Thyroid gland (tissue), 4 donors: Measurements from ENCODE around the gene NDUFV1. TPM values are rescaled to one million over a fixed set of nuclear protein-coding genes. Genes with fewer than 3 reads are reported as not detected.
"Not testable (repeated sequence)": the region's sequence is repeated elsewhere in the genome, so short reads cannot be mapped to it uniquely, and the experiment has no call there.

Source experiments
- DNase-seq, 2 donors: peaks; one replicate each; pipeline ENCODE4 v3.0.0-alpha.2; 2019
- H3K27ac ChIP-seq, 3 donors: fragments of 200-600 bp; sonication (generic); 1 replicate in 2 of 3; 2 replicates in 1 of 3; pipeline ENCODE4 v1.5.1; 2016 to 2019; ENCODE audit warnings: mild to moderate bottlenecking in 1 of 3, moderate library complexity in 1 of 3
- H3K27me3 ChIP-seq: fragments of 200-600 bp; sonication (generic); one replicate; pipeline ENCODE4 v1.5.1; 2019
- H3K36me3 ChIP-seq, 2 donors: fragments of 200-600 bp; sonication (generic); one replicate each; pipeline ENCODE4 v1.5.1; 2016 to 2019
- H3K4me1 ChIP-seq, 2 donors: fragments of 200-600 bp; sonication (generic); one replicate each; pipeline ENCODE4 v1.5.1; 2017 to 2019
- H3K4me3 ChIP-seq, 3 donors: fragments of 200-600 bp; sonication (generic); replicated peaks in 1 of 3; 1 replicate in 2 of 3; 2 replicates in 1 of 3; pipeline ENCODE4 v1.5.1; 2016; ENCODE audit warnings: mild to moderate bottlenecking in 1 of 3
- H3K9me3 ChIP-seq: fragments of 200-600 bp; sonication (generic); one replicate; pipeline ENCODE4 v1.5.1; 2017
- POLR2A ChIP-seq, 2 donors: fragments of 450-650 bp; IDR thresholded peaks; one replicate each; pipeline ENCODE4 v1.6.1; 2017; ENCODE audit warnings: antibody characterized with exemption in 2 of 2, mild to moderate bottlenecking in 2 of 2, moderate library complexity in 1 of 2
- WGBS, 2 donors: methylation state at CpG; one replicate each; pipeline ENCODE4 v1.1.5; 2017; 5-methylcytosine and 5-hydroxymethylcytosine counted together
- intact Hi-C: fragments of 100-400 bp; cut with DNase I; formaldehyde crosslinking; loops from one replicate; pipeline ENCODE4 v1.15.1; 2023
- total RNA-seq, 4 donors: library from RNA; depleted of rRNA; stranded (reverse); fragments of >200 nt; gene quantifications; one replicate each; pipeline ENCODE4 v1.2.3, GENCODE V29; 2016
- TF ChIP-seq, protein P1 (sequence below), 6 experiments: fragments of 200-600 bp in 3 of 6; fragments of 450-650 bp in 3 of 6; sonication (generic) in 3 of 6; IDR thresholded peaks; one replicate each; pipeline ENCODE4 v1.5.1; 2016 to 2019; ENCODE audit warnings: antibody characterized with exemption in 6 of 6, mild to moderate bottlenecking in 2 of 6, inconsistent platforms in 1 of 6, moderate library complexity in 1 of 6

Gene NDUFV1
- total RNA-seq, 4 donors from 2014 or later, result 323 to 401 (median 356) TPM

DNA sequence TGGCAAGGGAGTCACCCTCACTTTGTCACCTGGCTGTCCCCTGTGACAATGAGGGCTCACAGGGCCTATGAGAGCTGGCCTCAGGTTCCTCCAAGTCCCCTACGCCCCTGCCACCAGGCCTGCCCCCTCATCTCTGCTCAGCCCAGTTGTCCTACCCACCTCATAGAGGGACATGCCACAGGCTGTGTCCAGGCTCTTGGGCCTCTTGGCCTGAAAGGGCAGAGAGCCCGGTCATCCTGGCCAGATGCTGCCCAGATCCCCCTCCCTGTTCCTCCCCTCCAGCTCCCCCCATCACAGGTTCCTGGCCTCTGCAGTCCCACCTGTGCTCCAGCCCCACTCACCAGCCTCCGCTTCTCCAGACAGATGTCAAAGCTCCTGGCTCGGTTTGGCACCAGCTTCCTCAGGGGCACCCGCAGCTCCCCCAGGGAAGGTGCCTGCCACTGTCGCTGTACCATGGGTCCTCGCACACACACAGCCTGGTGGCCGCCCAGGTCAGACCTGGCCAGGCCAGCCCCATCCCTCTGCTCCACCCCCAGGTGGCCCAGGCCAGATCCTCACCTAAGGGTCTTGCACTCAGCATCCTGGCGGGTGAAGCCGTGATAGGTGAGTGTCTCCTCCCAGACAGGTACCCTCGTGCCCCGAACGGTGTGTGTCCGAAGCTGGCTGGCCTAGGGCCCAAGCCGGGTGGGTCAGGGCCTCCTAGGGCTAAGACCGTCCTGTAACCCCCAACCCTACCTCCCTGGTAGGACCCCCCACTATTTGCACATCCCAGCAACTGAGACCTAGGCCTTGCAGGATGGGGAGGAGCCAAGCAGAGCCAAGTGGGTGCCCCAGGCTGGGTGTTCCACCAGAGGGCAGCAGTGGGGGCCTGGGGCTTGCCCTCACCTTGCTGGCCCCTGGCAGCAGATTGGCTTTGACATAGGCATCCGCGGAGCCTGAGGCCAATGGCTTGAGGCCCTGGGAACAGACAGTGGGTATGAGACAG lies 8.3 kb downstream of the NDUFV1 start:
- H3K9me3 ChIP-seq, result no peaks in the 10 kb centered on the region
- H3K4me3 ChIP-seq, result no peak overlapping the region
- WGBS, 2 donors, result 78 to 88% methylated on average over 7 to 11 of the region's 18 CpGs
- peaks cover 20 to 39% of the 10 kb centered on the region in 2 donors for H3K4me1 ChIP-seq
- peak; percentile 35 to 61 for DNase-seq
- H3K27ac ChIP-seq, result peak overlapping the region; percentile 55 to 88 (median 79)
- intact Hi-C loops, result no loop called here
- TF ChIP-seq, protein P1, sequence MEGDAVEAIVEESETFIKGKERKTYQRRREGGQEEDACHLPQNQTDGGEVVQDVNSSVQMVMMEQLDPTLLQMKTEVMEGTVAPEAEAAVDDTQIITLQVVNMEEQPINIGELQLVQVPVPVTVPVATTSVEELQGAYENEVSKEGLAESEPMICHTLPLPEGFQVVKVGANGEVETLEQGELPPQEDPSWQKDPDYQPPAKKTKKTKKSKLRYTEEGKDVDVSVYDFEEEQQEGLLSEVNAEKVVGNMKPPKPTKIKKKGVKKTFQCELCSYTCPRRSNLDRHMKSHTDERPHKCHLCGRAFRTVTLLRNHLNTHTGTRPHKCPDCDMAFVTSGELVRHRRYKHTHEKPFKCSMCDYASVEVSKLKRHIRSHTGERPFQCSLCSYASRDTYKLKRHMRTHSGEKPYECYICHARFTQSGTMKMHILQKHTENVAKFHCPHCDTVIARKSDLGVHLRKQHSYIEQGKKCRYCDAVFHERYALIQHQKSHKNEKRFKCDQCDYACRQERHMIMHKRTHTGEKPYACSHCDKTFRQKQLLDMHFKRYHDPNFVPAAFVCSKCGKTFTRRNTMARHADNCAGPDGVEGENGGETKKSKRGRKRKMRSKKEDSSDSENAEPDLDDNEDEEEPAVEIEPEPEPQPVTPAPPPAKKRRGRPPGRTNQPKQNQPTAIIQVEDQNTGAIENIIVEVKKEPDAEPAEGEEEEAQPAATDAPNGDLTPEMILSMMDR (IDR thresholded peaks at IDR 0.05), result peak in 4 of 6 experiments; percentile 32 to 49 (median 39)
- no peak for TF ChIP-seq POLR2A (IDR thresholded peaks at IDR 0.05)
- peaks cover 21 to 24% of the 10 kb centered on the region in 2 donors for H3K36me3 ChIP-seq
- no peaks in the 10 kb centered on the region for H3K27me3 ChIP-seq

GRCh38 chr11:67615728-67616430 lies 9.1 kb downstream of the NDUFV1 start:
- Histone ChIP-seq H3K27me3 (no peaks in the 10 kb centered on the region), H3K9me3 (no peaks in the 10 kb centered on the region), H3K4me1 (peaks cover 20 to 39% of the 10 kb centered on the region in 2 donors), H3K36me3 (peaks cover 14 to 16% of the 10 kb centered on the region in 2 donors), H3K27ac (peak overlapping the region; percentile 47 to 68 (median 55)), H3K4me3 (no peak overlapping the region)
- 21 to 33% methylated on average over 17 to 31 of the region's 34 CpGs for WGBS, 2 donors
- intact Hi-C loops, result no loop called here
- TF ChIP-seq, protein P1 (IDR thresholded peaks at IDR 0.05), result no peak
- no peak for TF ChIP-seq POLR2A (IDR thresholded peaks at IDR 0.05)
- DNase-seq, result peak; percentile 20 to 24

- Histone ChIP-seq H3K4me1 (peaks cover 20 to 39% of the 10 kb centered on the region in 2 donors), H3K4me3 (no peak overlapping the region), H3K27ac (peak overlapping the region; percentile 49 to 79 (median 55)), H3K27me3 (no peaks in the 10 kb centered on the region), H3K9me3 (no peaks in the 10 kb centered on the region), H3K36me3 (peaks cover 8 to 11% of the 10 kb centered on the region in 2 donors)
- intact Hi-C loops, result no loop called here
- peak; percentile 97 to 98 for DNase-seq
- WGBS, 2 donors, result 20 to 24% methylated on average over 9 to 10 of the region's 11 CpGs
- TF ChIP-seq POLR2A (IDR thresholded peaks at IDR 0.05), result peak in 1 of 2 donors; percentile 62
- TF ChIP-seq, protein P1 (IDR thresholded peaks at IDR 0.05), result no peak
These were observed 9.9 kb downstream of the NDUFV1 start for GRCh38 chr11:67616431-67617242.

GRCh38 chr11:67617243-67617953 lies 10.7 kb downstream of the NDUFV1 start:
- TF ChIP-seq POLR2A (IDR thresholded peaks at IDR 0.05), result no peak
- TF ChIP-seq, protein P1 (IDR thresholded peaks at IDR 0.05), result no peak
- Histone ChIP-seq H3K36me3 (peaks cover under 1 to 3% of the 10 kb centered on the region in 2 donors), H3K9me3 (no peaks in the 10 kb centered on the region), H3K4me1 (peaks cover 20 to 39% of the 10 kb centered on the region in 2 donors), H3K27ac (peak overlapping the region in 2 of 3 donors; percentile 49 to 79), H3K4me3 (no peak overlapping the region), H3K27me3 (no peaks in the 10 kb centered on the region)
- intact Hi-C loops, result no loop called here
- WGBS, 2 donors, result 86 to 90% methylated on average over 7 of the region's 7 CpGs
- DNase-seq, result no peak

- H3K27me3 ChIP-seq, H3K9me3 ChIP-seq, H3K4me3 ChIP-seq, intact Hi-C loops, H3K27ac ChIP-seq, DNase-seq, H3K36me3 ChIP-seq: not testable (repeated sequence)
- H3K4me1 ChIP-seq, result peaks cover 20 to 32% of the 10 kb centered on the region in 2 donors
- WGBS, 2 donors, result 85 to 88% methylated on average over 6 to 18 of the region's 40 CpGs
These were observed 12.3 kb downstream of the NDUFV1 start for GRCh38 chr11:67618901-67619659.

DNA sequence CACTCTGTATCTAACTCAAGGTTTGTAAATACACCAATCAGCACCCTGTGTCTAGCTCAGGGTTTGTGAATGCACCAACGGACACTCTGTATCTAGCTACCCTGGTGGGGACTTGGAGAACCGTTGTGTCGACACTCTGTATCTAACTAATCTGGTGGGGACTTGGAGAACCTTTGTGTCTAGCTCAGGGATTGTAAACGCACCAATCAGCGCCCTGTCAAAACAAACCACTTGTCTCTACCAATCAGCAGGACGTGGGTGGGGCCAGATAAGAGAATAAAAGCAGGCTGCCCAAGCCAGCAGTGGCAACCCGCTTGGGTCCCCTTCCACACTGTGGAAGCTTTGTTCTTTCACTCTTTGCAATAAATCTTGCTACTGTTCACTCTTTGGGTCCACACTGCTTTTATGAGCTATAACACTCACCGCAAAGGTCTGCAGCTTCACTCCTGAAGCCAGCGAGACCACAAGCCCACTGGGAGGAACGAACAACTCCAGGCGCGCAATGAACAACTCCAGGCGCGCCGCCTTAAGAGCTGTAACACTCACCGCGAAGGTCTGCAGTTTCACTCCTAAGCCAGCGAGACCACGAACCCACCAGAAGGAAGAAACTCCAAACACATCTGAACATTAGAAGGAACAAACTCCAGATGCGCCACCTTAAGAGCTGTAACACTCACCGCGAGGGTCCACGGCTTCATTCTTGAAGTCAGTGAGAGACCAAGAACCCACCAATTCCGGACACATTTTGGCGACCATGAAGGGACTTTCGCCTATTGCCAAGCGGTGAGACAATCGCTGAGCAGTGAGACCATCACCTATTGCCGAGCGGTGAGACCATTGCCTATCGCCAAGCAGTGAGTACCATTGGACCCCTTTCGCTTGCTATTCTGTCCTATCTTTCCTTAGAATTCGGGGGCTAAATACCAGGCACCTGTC lies 13.2 kb downstream of the NDUFV1 start:
- H3K27ac ChIP-seq, H3K9me3 ChIP-seq, H3K4me3 ChIP-seq, H3K27me3 ChIP-seq, H3K36me3 ChIP-seq, intact Hi-C loops, DNase-seq: not testable (repeated sequence)
- peaks cover 13 to 23% of the 10 kb centered on the region in 2 donors for H3K4me1 ChIP-seq
- 90 to 92% methylated on average over 31 to 33 of the region's 33 CpGs for WGBS, 2 donors
